Stimulated activated CD4-positive, alpha-beta T cell treated with anti-CD3 and anti-CD28 coated beads, TNF-alpha, amount 100 ng/mL, for 48 hours (primary cell): ENCODE results near the gene MERTK.
"Not testable (repeated sequence)": the region's sequence is repeated elsewhere in the genome, so short reads cannot be mapped to it uniquely, and the experiment has no call there.

Source experiments
- DNase-seq, 3 donors: peaks; one replicate each; pipeline ENCODE4 v3.0.0-alpha.2; 2020; ENCODE audit warnings: low read depth in 3 of 3

MERTK gene

DNA sequence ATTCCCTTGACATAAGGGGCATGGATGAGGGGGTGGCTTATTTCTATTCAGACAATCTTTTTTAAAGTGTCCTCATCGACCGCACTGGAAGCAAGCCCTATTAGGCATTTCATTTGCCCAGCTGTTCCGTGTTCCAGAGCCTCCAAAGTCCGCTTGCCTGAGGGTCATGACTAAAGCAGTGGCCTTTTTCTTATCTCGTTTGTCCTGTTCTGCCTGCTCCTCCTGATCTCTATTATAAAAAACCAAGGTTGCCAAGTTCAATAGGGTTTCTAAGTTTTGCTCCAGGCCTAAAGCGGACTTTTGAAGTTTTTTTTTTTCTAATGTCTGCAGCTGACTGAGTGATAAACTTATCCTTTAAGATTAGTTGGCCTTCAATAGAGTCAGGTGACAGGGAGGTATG is 143.1 kb downstream of the MERTK start:
- not testable (repeated sequence) for DNase-seq

GRCh38 chr2:112045446-112046014 is 147.1 kb downstream of the MERTK start:
- DNase-seq = no peak

DNA sequence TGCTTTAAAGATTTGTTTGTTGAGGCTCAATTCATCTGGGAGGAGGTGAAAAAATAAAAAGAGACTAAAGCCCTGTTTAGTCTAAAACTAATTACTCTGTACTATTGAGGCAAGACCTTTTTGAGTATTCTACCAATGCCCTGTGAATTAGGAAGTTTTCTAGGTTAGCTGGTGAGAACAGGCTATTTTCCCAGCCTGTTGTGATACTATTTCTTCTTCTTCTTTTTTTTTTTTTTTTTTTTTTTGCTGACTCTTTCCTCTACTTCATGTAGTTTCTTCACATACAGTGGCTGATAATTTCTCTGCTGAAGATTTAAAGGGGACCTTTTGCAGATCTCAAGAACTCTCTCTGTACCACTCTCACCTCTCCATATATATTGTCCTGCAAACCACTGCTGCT is 147.8 kb downstream of the MERTK start:
- no peak for DNase-seq

GRCh38 chr2:112047537-112048235 is 149.3 kb downstream of the MERTK start:
- DNase-seq = no peak

- no peak for DNase-seq
Measured at GRCh38 chr2:112048236-112048592, 149.8 kb downstream of the MERTK start.

DNA sequence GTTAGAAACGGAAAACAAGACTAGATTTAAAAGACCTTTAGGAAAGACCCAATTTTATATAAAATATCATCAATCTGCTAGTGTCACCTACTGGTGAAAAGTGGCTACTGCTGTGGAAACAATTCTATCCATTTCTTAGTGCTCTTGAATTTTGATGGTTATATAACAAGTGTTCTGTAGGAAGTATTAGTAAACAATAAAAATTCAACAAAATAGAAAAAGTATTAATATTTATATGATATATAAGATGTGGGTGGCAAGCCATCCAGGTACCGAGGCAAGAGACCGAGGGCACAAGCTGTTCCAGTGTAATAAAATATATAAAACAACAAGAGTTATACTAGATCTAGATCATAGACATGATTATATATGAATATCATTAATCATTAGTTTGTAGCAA is 150.5 kb downstream of the MERTK start:
- no peak for DNase-seq

- no peak for DNase-seq
Measured at GRCh38 chr2:112050316-112050715, 151.9 kb downstream of the MERTK start.

- DNase-seq = peak; percentile 93 to 100 (median 93)
Measured at GRCh38 chr2:112053917-112054846, 155.8 kb downstream of the MERTK start.

DNA sequence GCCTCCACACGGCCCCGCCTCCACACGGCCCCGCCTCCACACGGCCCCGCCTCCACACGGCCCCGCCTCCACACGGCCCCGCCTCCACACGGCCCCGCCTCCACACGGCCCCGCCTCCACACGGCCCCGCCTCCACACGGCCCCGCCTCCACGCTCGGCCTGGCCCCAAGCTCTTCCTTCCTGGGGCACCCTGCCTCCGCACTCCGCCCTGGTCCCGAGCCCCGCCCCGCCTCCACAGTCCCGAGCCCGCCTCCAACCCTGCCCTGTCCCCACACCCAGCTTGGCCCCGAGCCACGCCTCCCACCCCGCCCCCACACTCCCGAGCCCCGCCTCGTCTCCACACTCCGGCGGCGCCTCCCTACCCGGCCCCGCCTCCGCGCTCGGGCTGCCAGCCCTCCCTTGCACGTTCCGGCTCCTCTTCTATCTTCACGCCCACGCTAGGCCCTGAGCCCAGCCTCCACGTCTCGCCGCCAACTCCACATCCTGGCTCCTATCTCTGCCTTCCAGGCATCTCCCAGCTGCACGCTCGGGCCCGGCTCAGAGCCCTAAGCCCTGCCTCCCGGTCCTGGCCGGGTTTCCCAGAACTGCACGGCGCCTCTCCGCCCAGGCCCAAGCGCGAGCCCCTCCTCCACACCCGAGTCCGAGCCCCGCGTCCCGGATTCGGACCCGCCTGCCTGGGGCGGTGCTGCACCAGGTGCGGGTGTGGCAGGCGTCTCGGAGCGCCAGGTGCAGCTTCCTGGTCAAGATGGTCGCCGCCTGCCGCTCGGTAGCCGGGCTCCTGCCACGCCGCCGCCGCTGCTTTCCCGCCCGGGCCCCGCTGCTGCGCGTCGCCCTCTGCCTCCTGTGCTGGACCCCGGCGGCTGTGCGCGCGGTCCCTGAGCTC is 156.7 kb downstream of the MERTK start, which contains the start of gene TMEM87B:
TMEM87B (plus strand) TSS at position 423 of the 883 bp plus-strand sequence; CDS start at position 746, 323 bp downstream.
- peak; percentile 95 to 99 (median 97) for DNase-seq

DNA sequence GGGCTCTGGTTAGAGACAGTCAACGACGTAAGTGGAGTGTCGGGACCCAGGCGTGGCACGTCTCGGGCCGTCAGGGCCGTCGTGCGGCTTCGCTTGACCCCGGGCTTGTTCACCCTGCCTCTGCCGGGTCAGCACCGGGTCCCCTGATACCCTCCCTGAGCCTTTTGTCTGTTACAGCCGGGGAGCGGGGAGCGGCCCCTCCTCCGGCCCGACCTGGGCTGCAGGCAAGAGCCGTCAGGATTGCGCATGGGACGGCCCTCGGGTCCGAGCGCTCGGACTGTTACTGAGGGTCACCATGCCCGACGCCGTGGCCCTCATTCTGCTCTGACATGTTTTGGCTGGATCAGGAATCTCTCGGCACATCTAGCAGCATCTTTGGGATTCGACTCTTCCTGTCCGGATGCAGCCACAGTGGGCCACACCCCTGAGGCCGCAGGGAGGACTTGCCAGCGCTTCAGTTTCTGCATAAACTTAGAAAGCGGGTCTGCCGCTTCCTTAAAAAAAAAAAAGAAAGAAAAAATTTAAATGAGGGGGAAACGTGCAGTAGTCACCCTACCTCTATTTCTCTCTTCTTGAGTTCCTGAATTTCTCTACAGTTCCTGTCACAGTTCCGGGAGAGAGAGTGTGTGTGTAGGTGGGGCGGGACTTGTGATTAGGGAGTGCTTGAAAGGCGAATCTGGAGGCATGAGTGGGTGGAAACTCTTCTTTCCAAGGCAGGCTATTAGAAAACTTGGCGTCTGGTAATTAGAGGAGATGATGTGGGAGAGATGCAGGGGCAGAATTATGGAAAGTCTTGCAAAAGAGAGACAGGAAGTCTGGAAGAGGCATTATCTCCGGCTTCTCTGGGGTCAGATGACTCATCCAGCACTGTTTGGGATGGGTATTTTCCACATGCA is 157.6 kb downstream of the MERTK start:
- no peak for DNase-seq

- no peak for DNase-seq
Measured at GRCh38 chr2:112056626-112056987, 158.2 kb downstream of the MERTK start.

GRCh38 chr2:112059671-112060070 is 161.3 kb downstream of the MERTK start:
- DNase-seq = no peak

- no peak for DNase-seq
Measured at GRCh38 chr2:112061299-112061698, 162.9 kb downstream of the MERTK start.

GRCh38 chr2:112061840-112062239 is 163.4 kb downstream of the MERTK start:
- peak in 1 of 3 donors; percentile 26 for DNase-seq

- DNase-seq = no peak
Measured at GRCh38 chr2:112062894-112063293, 164.5 kb downstream of the MERTK start.

- no peak for DNase-seq
Measured at GRCh38 chr2:112065486-112065885, 167.1 kb downstream of the MERTK start.

GRCh38 chr2:112065966-112066365 is 167.6 kb downstream of the MERTK start:
- no peak for DNase-seq

DNA sequence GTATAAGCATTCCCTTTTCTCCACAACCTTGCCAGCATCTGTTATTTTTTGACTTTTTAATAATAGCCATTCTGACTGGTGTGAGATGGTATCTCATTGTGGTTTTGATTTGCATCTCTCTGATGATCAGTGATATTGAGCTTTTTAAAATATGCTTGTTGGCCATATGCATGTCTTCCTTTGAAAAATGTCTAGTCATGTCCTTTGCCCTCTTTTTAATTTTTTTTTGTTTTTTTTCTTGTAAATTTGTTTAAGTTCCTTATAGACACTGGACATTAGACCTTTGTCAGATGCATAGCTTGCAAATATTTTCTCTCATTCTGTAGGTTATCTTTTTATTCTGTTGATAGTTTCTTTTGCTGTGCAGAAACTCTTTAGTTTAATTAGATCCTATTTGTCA is 171.4 kb downstream of the MERTK start:
- DNase-seq = not testable (repeated sequence)

GRCh38 chr2:112073875-112074274 is 175.5 kb downstream of the MERTK start:
- no peak for DNase-seq

DNA sequence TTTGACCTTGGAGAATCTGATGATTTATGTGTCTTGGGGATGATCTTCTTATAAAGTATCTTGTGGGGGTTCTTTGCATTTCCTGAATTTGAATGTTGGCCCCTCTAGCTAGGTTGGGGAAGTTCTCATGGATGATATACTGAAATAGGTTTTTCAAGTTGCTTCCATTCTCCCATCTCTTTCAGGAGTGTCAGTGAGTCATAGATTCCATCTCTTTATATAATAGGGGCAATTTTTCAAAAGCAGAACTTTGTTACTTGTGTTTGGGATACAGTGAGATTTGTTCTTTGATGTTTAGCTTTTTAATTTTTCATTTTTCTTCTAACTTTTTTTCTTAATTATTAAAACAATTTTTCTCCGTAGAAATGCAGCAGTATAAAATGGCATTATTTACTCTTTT is 176.1 kb downstream of the MERTK start:
- DNase-seq = no peak
